GM19372 (cell line): ENCODE results near the gene FAM222A.

ENCODE experiments used
- ATAC-seq: cut with Tn5 transposase; IDR thresholded peaks from one replicate; pipeline ENCODE4 v1.9.1; 2021; ENCODE audit warnings: mild to moderate bottlenecking, low read depth, moderate library complexity; ENCODE audit not compliant: unreplicated experiment

Gene FAM222A

GRCh38 chr12:109724321-109724892, 10.8 kb downstream of the FAM222A start:
- no peak for ATAC-seq

- ATAC-seq: no peak
Measured at GRCh38 chr12:109725321-109726105, 11.9 kb downstream of the FAM222A start.

GRCh38 chr12:109726106-109726497, 12.5 kb downstream of the FAM222A start:
- ATAC-seq: no peak

- ATAC-seq: no peak
Measured at GRCh38 chr12:109726511-109727038, 12.9 kb downstream of the FAM222A start.

GRCh38 chr12:109727039-109727723, 13.6 kb downstream of the FAM222A start:
- ATAC-seq: no peak

- no peak for ATAC-seq
Measured at GRCh38 chr12:109727746-109728726, 14.4 kb downstream of the FAM222A start.

GRCh38 chr12:109728921-109729320, 15.3 kb downstream of the FAM222A start:
- ATAC-seq: no peak

- ATAC-seq: no peak
Measured at GRCh38 chr12:109729371-109729781, 15.8 kb downstream of the FAM222A start.

GRCh38 chr12:109729801-109730200, 16.2 kb downstream of the FAM222A start:
- ATAC-seq: no peak

- ATAC-seq: no peak
Measured at GRCh38 chr12:109730306-109731145, 16.9 kb downstream of the FAM222A start.

- no peak for ATAC-seq
Measured at GRCh38 chr12:109731231-109731731, 17.7 kb downstream of the FAM222A start.

- no peak for ATAC-seq
Measured at GRCh38 chr12:109731806-109732205, 18.2 kb downstream of the FAM222A start.

- ATAC-seq: no peak
Measured at GRCh38 chr12:109732321-109733305, 19.0 kb downstream of the FAM222A start.

GRCh38 chr12:109734219-109735000, 20.8 kb downstream of the FAM222A start:
- no peak for ATAC-seq

- no peak for ATAC-seq
Measured at GRCh38 chr12:109735051-109735521, 21.5 kb downstream of the FAM222A start.

GRCh38 chr12:109735825-109736551, 22.4 kb downstream of the FAM222A start:
- ATAC-seq: no peak
